Measurements from ENCODE around the gene KIAA1143.
A peak's percentile ranks its signal among the peaks of the same experiment; 100 is the strongest.

The KIAA1143 gene

DNA sequence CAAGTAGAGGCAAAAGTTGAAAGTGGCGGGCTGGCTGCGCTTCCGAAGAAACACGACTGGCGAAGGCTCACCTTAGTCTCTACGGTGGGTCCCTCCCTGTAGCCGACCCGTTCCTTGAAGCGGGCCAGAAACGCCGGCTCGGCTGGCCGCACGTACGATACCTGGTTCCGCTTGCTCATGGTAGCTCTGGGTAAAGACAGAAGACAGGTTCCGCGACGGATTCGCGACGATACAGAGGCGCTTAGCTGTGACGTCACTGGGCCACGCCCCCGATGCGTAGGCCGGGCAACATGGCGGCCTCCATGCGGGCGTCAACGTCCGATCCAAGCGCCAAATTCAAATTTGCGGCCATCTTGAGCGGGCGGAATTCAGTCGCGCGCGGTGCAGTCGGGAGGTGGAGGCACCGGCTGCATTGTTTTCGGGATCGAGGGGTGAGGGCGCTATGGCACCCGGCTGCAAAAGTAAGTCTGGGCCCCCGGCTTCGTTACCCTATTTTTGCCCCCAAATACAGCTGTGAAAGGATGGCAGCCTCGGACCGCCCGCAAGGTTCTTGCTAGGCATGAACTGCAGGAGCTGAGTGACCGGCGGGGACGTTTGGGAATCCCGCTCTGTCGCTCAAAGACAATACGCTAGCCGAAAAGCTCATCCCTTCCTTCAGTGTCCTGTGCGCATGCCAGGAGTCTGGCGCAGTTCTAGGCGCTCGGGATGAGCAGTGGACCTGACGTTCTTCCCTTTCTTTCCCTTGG, at the start of gene KIAA1143, which contains the start of gene KIF15:
TSS of gene KIAA1143 (minus strand) at position 196 of the 746 bp plus-strand sequence. CDS start at position 179, 17 bp downstream.
TSS of gene KIF15 (plus strand) at position 371 of the 746 bp plus-strand sequence. CDS start at position 443, 72 bp downstream.
- TF ChIP-seq, protein P1, sequence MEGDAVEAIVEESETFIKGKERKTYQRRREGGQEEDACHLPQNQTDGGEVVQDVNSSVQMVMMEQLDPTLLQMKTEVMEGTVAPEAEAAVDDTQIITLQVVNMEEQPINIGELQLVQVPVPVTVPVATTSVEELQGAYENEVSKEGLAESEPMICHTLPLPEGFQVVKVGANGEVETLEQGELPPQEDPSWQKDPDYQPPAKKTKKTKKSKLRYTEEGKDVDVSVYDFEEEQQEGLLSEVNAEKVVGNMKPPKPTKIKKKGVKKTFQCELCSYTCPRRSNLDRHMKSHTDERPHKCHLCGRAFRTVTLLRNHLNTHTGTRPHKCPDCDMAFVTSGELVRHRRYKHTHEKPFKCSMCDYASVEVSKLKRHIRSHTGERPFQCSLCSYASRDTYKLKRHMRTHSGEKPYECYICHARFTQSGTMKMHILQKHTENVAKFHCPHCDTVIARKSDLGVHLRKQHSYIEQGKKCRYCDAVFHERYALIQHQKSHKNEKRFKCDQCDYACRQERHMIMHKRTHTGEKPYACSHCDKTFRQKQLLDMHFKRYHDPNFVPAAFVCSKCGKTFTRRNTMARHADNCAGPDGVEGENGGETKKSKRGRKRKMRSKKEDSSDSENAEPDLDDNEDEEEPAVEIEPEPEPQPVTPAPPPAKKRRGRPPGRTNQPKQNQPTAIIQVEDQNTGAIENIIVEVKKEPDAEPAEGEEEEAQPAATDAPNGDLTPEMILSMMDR (IDR thresholded peaks at IDR 0.05; ENCODE audit: low read depth, low read length) = no peak
- peak; percentile 88 for DNase-seq (ENCODE audit: extremely low read depth, low read depth)

DNA sequence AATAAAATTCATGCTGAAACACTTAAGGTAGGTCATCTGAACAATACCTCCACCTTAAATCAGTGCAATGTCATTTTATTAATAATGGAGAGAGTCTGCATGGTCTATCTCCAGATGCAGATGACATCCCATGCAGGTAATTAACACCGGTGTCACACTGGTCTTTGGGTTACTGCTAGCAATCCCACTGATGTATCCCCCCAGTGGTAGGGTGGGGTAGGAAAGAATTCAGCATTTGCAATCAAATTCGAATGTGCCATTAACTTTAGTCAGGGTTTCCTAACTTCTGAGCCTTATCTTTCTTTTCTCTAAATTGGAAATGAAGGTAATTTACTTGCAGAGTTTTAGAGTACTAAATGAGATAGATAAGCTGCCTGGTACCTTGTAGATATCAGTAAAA, 44.5 kb upstream of the KIAA1143 start:
- no peak for DNase-seq (ENCODE audit: extremely low read depth, low read depth)

DNA sequence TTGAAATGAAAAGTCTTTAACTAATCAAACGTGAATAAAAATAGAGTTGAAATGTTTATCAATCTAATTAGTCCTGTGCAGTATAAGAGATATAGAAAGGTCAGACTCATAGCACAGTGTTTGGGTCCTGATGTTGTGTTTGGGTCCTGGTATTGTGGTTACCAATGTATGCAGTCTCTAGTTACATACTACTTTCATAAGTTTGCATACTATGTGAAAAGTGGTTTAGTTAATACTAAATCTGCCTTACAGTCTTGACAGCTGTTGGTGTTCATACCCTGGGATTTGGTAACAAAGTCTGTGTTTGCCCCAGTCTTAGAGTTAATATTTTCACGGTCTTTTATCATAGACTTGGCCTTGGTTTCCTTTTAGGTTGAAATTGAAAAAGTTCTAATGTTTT, 41.9 kb upstream of the KIAA1143 start:
- DNase-seq (ENCODE audit: extremely low read depth, low read depth) = no peak

More for the DNA sequence above, 44.5 kb upstream of the KIAA1143 start:
- TF ChIP-seq, protein P1 (IDR thresholded peaks at IDR 0.05; ENCODE audit: low read depth, low read length) = no peak

DNA sequence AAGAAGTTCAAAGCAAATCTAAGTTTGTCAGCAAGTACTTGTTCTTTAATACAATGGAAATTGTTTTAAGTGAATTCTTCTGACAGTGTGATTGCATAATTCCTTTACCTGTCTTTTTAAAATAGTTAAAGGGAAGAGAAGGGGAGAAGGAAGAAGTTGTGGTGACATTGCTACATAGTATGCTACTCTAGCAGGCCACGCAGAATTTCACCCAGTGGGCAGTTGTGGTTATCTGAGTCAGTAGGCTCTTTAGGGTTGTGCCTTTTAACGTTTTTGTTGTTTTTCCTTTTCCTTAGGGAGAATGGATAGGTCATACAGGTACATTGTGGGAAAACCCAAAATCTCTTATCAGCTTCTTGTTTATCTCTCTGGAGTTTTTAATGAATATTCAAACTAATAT, 40.6 kb upstream of the KIAA1143 start:
- TF ChIP-seq, protein P1 (IDR thresholded peaks at IDR 0.05; ENCODE audit: low read depth, low read length) = no peak

More for the DNA sequence above, 41.9 kb upstream of the KIAA1143 start:
- TF ChIP-seq, protein P1 (IDR thresholded peaks at IDR 0.05; ENCODE audit: low read depth, low read length) = no peak

DNA sequence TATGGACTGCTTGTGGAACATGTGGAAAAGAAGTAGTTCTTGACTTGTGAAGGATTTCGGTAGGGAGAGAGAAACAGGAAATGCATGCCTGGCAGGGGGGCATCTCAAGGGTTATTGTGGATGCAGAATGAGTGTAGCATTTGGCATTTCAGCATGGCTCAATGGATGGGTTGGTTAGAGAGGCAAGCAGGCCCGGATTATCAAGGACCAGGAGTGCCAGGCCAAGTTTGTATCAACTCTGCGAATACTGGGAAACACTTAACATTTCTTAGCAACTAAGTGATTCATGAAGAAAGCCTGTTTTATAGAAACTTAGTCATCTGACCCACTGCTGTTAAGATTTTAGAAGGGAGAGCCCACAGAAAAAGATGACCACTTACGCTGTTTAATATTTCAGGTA, 33.8 kb upstream of the KIAA1143 start:
- DNase-seq (ENCODE audit: extremely low read depth, low read depth) = no peak
- TF ChIP-seq, protein P1 (IDR thresholded peaks at IDR 0.05; ENCODE audit: low read depth, low read length) = no peak

More for the DNA sequence above, 40.6 kb upstream of the KIAA1143 start:
- DNase-seq (ENCODE audit: extremely low read depth, low read depth) = no peak

DNA sequence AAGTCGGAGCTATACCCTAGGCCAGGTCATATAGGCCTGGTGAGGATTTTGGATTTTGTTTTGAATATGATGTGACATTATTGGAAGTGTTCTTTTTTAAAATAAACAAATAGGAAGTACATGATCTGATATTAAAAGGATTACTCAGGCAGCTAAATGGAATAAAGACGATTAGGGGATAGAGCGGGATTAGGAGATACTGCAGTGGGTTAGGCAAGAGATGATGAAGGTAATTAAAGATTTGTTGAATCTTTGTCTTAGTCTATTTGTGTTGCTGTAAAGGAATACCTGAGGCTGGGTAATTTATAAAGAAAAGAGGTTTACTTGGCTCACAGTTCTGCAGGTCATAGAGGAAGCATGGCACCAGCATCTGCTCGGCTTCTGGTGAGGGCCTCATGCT, 21.5 kb upstream of the KIAA1143 start:
- no peak for DNase-seq (ENCODE audit: extremely low read depth, low read depth)
- TF ChIP-seq, protein P1 (IDR thresholded peaks at IDR 0.05; ENCODE audit: low read depth, low read length) = no peak

DNA sequence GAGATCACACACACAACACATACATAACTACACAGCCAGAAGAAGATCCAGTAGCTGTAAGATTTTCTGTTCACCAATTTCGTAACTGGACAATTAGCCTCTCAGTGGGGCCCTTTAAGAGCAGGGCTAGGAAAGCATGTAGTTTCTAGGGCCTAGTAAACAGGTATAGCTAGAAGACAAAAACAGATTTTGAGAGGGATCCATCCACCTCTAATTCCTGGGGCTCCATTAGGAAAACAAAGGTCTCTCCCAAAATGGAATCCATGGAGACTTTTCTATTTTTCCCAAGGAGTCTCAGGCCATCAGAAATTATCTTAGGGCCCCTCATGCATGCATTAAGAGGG, 10.7 kb upstream of the KIAA1143 start:
- TF ChIP-seq, protein P1 (IDR thresholded peaks at IDR 0.05; ENCODE audit: low read depth, low read length) = no peak
- DNase-seq (ENCODE audit: extremely low read depth, low read depth) = no peak
